Upper lobe of left lung (tissue), 6 donors: Measurements from ENCODE around the gene CHST9. TPM values are rescaled to one million over a fixed set of nuclear protein-coding genes. Genes with fewer than 3 reads are reported as not detected.

ENCODE experiments used
- ATAC-seq, 2 donors: fragments of 200-7000 bp; cut with Tn5 transposase; one replicate each; pipeline ENCODE4 v1.9.1; 2022; ENCODE audit warnings: mild to moderate bottlenecking in 2 of 2, moderate library complexity in 2 of 2; ENCODE audit not compliant: low FRiP score in 2 of 2
- DNase-seq, 2 donors: peaks; one replicate each; pipeline ENCODE4 v3.0.0-alpha.2; 2019 to 2020
- H3K27ac ChIP-seq, 4 donors: fragments of 200-600 bp; sonication (generic); one replicate each; pipeline ENCODE4 v1.5.1; 2016 to 2019
- H3K27me3 ChIP-seq, 4 donors: fragments of 200-600 bp; sonication (generic); one replicate each; pipeline ENCODE4 v1.5.1; 2017 to 2019
- H3K36me3 ChIP-seq, 4 donors: fragments of 200-600 bp; sonication (generic); one replicate each; pipeline ENCODE4 v1.5.1; 2016 to 2019
- H3K4me1 ChIP-seq, 4 donors: fragments of 200-600 bp; sonication (generic); one replicate each; pipeline ENCODE4 v1.5.1; 2018 to 2019
- H3K4me3 ChIP-seq, 4 donors: fragments of 200-600 bp; sonication (generic); one replicate each; pipeline ENCODE4 v1.5.1; 2017 to 2019; ENCODE audit warnings: mild to moderate bottlenecking in 2 of 4, moderate library complexity in 1 of 4
- H3K9me3 ChIP-seq, 4 donors: fragments of 200-600 bp; sonication (generic); one replicate each; pipeline ENCODE4 v1.5.1; 2018 to 2019
- EP300 ChIP-seq, 4 donors: sonication (generic); formaldehyde crosslinking; IDR thresholded peaks; one replicate each; pipeline ENCODE4 v1.5.1; 2017; ENCODE audit warnings: antibody characterized with exemption in 4 of 4, control low read depth in 2 of 4
- POLR2A ChIP-seq, 4 donors: fragments of 450-650 bp; IDR thresholded peaks; one replicate each; pipeline ENCODE4 v1.5.1; 2016 to 2017; ENCODE audit warnings: antibody characterized with exemption in 4 of 4, mild to moderate bottlenecking in 2 of 4
- POLR2AphosphoS5 ChIP-seq, 2 donors: sonication (generic); formaldehyde crosslinking; IDR thresholded peaks; one replicate each; pipeline ENCODE4 v1.5.1; 2017; ENCODE audit warnings: antibody characterized with exemption in 2 of 2
- WGBS, 2 donors: methylation state at CpG; one replicate each; pipeline ENCODE4 v1.1.5; 2017 to 2018; 5-methylcytosine and 5-hydroxymethylcytosine counted together
- total RNA-seq, 6 donors: library from RNA; depleted of rRNA in 4 of 6; stranded (reverse); fragments of >200 nt in 4 of 6; gene quantifications; one replicate each; pipeline versions ENCODE4 v1.1.0 to v1.2.1, GENCODE V29; 2016 to 2021
- TF ChIP-seq, protein P1 (sequence below), 6 experiments: fragments of 450-650 bp in 4 of 6; fragments of 200-600 bp in 2 of 6; sonication (generic) in 2 of 6; IDR thresholded peaks; one replicate each; pipeline ENCODE4 v1.5.1; 2016 to 2019; ENCODE audit warnings: antibody characterized with exemption in 6 of 6
- donor health status: DM: no; HTN: no; CAD: no; lungs with moderate emphysema.
- donor health status: DM: no; HTN: yes; CAD: no; lungs with severe emphysema.

Gene CHST9
- total RNA-seq, 6 donors from 2014 or later = 0.20 to 44.9 (median 2.1) TPM

- TF ChIP-seq POLR2AphosphoS5 (IDR thresholded peaks at IDR 0.05) = no peak
- TF ChIP-seq POLR2A (IDR thresholded peaks at IDR 0.05) = no peak
- H3K9me3 ChIP-seq = no peaks in the 10 kb centered on the region
- WGBS, 2 donors = 47 to 51% methylated on average over 3 of the region's 3 CpGs
- H3K4me3 ChIP-seq = no peak overlapping the region
- H3K27me3 ChIP-seq = no peaks in the 10 kb centered on the region
- H3K4me1 ChIP-seq = no peaks in the 10 kb centered on the region
- ATAC-seq = no peak
- H3K36me3 ChIP-seq = no peaks in the 10 kb centered on the region
- DNase-seq = no peak
- H3K27ac ChIP-seq = no peak overlapping the region
These were observed 162.6 kb downstream of the CHST9 start for GRCh38 chr18:27022477-27022876.

DNA sequence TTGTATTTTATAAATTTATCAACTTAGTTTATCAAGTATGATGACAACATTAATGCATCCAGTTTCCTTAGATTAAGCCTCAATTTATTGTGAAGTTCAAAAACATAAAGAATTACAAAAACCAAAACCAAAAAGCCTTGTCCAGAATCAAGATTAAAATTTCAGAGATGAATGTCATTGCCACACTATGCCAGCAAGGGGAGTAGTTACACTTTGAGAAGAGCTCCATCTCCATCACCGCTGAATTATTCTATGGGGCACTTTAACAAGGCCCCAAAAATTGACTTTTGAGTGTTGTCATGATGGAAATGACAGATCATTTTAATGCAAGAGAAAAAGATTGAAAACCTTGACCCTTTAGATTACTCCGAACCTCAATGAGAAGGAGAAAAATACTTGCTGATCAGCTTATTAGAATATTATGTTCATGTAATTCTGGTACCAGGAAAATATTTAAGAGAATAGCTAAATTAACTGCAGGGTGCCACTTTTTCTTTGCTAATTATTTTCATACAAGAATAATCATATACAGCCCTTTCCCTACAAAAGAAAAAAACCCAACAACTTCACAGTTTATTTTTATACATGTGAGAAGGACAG is 167.1 kb downstream of the CHST9 start:
- Histone ChIP-seq H3K36me3 (no peaks in the 10 kb centered on the region), H3K27me3 (no peaks in the 10 kb centered on the region), H3K4me1 (no peaks in the 10 kb centered on the region), H3K27ac (no peak overlapping the region), H3K9me3 (no peaks in the 10 kb centered on the region), H3K4me3 (no peak overlapping the region)
- DNase-seq (no peak), ATAC-seq (no peak)
- TF ChIP-seq EP300 (IDR thresholded peaks at IDR 0.05) (no peak), POLR2AphosphoS5 (IDR thresholded peaks at IDR 0.05) (no peak), POLR2A (IDR thresholded peaks at IDR 0.05) (no peak)
- TF ChIP-seq, protein P1, sequence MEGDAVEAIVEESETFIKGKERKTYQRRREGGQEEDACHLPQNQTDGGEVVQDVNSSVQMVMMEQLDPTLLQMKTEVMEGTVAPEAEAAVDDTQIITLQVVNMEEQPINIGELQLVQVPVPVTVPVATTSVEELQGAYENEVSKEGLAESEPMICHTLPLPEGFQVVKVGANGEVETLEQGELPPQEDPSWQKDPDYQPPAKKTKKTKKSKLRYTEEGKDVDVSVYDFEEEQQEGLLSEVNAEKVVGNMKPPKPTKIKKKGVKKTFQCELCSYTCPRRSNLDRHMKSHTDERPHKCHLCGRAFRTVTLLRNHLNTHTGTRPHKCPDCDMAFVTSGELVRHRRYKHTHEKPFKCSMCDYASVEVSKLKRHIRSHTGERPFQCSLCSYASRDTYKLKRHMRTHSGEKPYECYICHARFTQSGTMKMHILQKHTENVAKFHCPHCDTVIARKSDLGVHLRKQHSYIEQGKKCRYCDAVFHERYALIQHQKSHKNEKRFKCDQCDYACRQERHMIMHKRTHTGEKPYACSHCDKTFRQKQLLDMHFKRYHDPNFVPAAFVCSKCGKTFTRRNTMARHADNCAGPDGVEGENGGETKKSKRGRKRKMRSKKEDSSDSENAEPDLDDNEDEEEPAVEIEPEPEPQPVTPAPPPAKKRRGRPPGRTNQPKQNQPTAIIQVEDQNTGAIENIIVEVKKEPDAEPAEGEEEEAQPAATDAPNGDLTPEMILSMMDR (IDR thresholded peaks at IDR 0.05) = peak in 2 of 6 experiments; percentile 21 to 28
- WGBS, 2 donors = 64 to 72% methylated on average over 2 of the region's 2 CpGs

GRCh38 chr18:27014841-27015240 is 170.3 kb downstream of the CHST9 start:
- TF ChIP-seq EP300 (IDR thresholded peaks at IDR 0.05) (no peak), POLR2AphosphoS5 (IDR thresholded peaks at IDR 0.05) (no peak), POLR2A (IDR thresholded peaks at IDR 0.05) (no peak)
- TF ChIP-seq, protein P1 (IDR thresholded peaks at IDR 0.05) = no peak
- DNase-seq (no peak), ATAC-seq (no peak)
- H3K36me3 ChIP-seq = no peaks in the 10 kb centered on the region
- no peak overlapping the region for H3K4me3 ChIP-seq
- H3K27me3 ChIP-seq = no peaks in the 10 kb centered on the region
- no peaks in the 10 kb centered on the region for H3K4me1 ChIP-seq
- 57 to 74% methylated on average over 1 of the region's 1 CpG for WGBS, 2 donors
- no peaks in the 10 kb centered on the region for H3K9me3 ChIP-seq
- H3K27ac ChIP-seq = no peak overlapping the region

DNA sequence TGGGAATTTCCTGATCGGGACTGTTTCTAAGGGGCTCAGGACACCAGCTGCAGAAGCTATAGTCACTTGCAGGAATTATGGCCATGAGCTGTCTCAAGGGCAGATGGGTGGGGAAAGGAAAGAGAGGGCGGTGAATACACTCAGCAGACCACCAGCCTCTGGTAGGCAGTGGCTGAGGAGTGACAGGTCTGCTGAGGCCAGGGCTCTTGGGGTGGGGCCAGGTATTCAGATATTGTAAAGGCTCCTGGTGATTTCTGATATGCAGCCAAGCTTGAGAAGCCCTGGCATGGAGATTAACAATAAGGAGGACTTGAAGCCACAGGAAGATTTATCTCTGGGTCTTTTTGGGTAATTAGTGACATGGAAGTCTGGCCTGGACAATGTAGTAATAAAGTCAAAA is 174.3 kb downstream of the CHST9 start:
- H3K4me1 ChIP-seq = no peaks in the 10 kb centered on the region
- ATAC-seq = no peak
- no peak overlapping the region for H3K27ac ChIP-seq
- H3K9me3 ChIP-seq = no peaks in the 10 kb centered on the region
- H3K4me3 ChIP-seq = no peak overlapping the region
- H3K27me3 ChIP-seq = no peaks in the 10 kb centered on the region
- 81 to 84% methylated on average over 2 of the region's 2 CpGs for WGBS, 2 donors
- TF ChIP-seq, protein P1 (IDR thresholded peaks at IDR 0.05) = no peak
- TF ChIP-seq EP300 (IDR thresholded peaks at IDR 0.05) = no peak
- TF ChIP-seq POLR2AphosphoS5 (IDR thresholded peaks at IDR 0.05) = no peak
- TF ChIP-seq POLR2A (IDR thresholded peaks at IDR 0.05) = no peak
- no peak for DNase-seq
- no peaks in the 10 kb centered on the region for H3K36me3 ChIP-seq

- H3K27ac ChIP-seq = no peak overlapping the region
- H3K36me3 ChIP-seq = no peaks in the 10 kb centered on the region
- no peaks in the 10 kb centered on the region for H3K9me3 ChIP-seq
- DNase-seq (no peak), ATAC-seq (no peak)
- H3K27me3 ChIP-seq = no peaks in the 10 kb centered on the region
- no peaks in the 10 kb centered on the region for H3K4me1 ChIP-seq
- TF ChIP-seq POLR2AphosphoS5 (IDR thresholded peaks at IDR 0.05) (no peak), POLR2A (IDR thresholded peaks at IDR 0.05) (no peak), EP300 (IDR thresholded peaks at IDR 0.05) (no peak)
- TF ChIP-seq, protein P1 (IDR thresholded peaks at IDR 0.05) = no peak
- 76 to 82% methylated on average over 1 of the region's 1 CpG for WGBS, 2 donors
- H3K4me3 ChIP-seq = no peak overlapping the region
These were observed 175.8 kb downstream of the CHST9 start for GRCh38 chr18:27009293-27009692.
